K562 (cell line): ENCODE results near the gene SLC27A2. TPM values are rescaled to one million over a fixed set of nuclear protein-coding genes. Genes with fewer than 3 reads are reported as not detected.

Experiments
- KDM2B ChIP-seq: fragments of 250-450 bp; sonication (Bioruptor Pico); IDR thresholded peaks from 2 replicates; pipeline ENCODE4 v1.8.0; 2021; ENCODE audit warnings: mild to moderate bottlenecking, moderate library complexity
- MTF1 ChIP-seq: fragments of 250-450 bp; sonication (Bioruptor Pico); IDR thresholded peaks from 2 replicates; pipeline ENCODE4 v1.9.0; 2021; ENCODE audit warnings: moderate library complexity, mild to moderate bottlenecking, inconsistent platforms, borderline replicate concordance
- SMARCA4 ChIP-seq: fragments of 450-650 bp; IDR thresholded peaks from 2 replicates; pipeline ENCODE4 v1.6.1; 2016
- TCF7L2 ChIP-seq: fragments of 150-350 bp; IDR thresholded peaks from 2 replicates; pipeline ENCODE4 v1.6.1; 2016; ENCODE audit warnings: low read depth, mild to moderate bottlenecking, low read length, moderate library complexity
- polyA plus RNA-seq, 8 experiments: library from polyadenylated mRNA; depleted of rRNA in 4 of 8; stranded (reverse) in 5 of 8; unstranded in 3 of 8; fragments of >200 nt; fragmentation: Nextera tagmentation in 2 of 8; fragmentation: Illumina TruSeq in 1 of 8; extraction: Ambion mirVana in 2 of 8; extraction: Trizol in 1 of 8; gene quantifications; 2 replicates each; pipeline versions ENCODE4 v1.2.1 to v1.2.3, GENCODE V29; 2011 to 2014; ENCODE audit warnings: inconsistent platforms in 1 of 8, missing spikeins in 1 of 8
- total RNA-seq, 7 experiments: library from RNA; depleted of rRNA in 6 of 7; stranded (reverse); fragments of >200 nt in 6 of 7; fragmentation: Illumina TruSeq in 2 of 7; extraction: Trizol in 2 of 7; gene quantifications; 2 replicates each; pipeline versions ENCODE4 v1.2.1 to v1.2.3, GENCODE V29; 2011 to 2021; ENCODE audit warnings: low replicate concordance in 1 of 7
- TF ChIP-seq, protein P1 (sequence below): fragments of 450-650 bp; formaldehyde crosslinking; IDR thresholded peaks from 2 replicates; pipeline ENCODE4 v1.4.0; 2020; ENCODE audit warnings: mild to moderate bottlenecking, moderate library complexity
- TF ChIP-seq, protein P2 (sequence below): fragments of 250-450 bp; sonication (Bioruptor Pico); IDR thresholded peaks from 2 replicates; pipeline ENCODE4 v1.5.0; 2020; ENCODE audit warnings: mild to moderate bottlenecking, borderline replicate concordance
- TF ChIP-seq, protein P3 (sequence below): IDR thresholded peaks from 2 replicates; pipeline ENCODE4 v1.6.1; 2014; ENCODE audit warnings: antibody characterized with exemption
- TF ChIP-seq, protein P4 (sequence below), 2 experiments: fragments of 450-650 bp in 1 of 2; sonication (generic) in 1 of 2; formaldehyde crosslinking in 1 of 2; IDR thresholded peaks in 1 of 2; conservative IDR thresholded peaks in 1 of 2; 2 replicates each; pipeline versions ENCODE4 v1.6.1 to v1.8.1; 2016 to 2023; ENCODE audit warnings: mild to moderate bottlenecking in 2 of 2, moderate library complexity in 2 of 2, inconsistent platforms in 1 of 2, missing genetic modification reagents in 1 of 2

SLC27A2 gene
- total and polyA plus RNA-seq, 9 of the 15 experiments (the other 6 are each of a cell fraction or from before 2014, with no cell fraction given) = 4.9 to 38.0 (median 22.7) TPM

DNA sequence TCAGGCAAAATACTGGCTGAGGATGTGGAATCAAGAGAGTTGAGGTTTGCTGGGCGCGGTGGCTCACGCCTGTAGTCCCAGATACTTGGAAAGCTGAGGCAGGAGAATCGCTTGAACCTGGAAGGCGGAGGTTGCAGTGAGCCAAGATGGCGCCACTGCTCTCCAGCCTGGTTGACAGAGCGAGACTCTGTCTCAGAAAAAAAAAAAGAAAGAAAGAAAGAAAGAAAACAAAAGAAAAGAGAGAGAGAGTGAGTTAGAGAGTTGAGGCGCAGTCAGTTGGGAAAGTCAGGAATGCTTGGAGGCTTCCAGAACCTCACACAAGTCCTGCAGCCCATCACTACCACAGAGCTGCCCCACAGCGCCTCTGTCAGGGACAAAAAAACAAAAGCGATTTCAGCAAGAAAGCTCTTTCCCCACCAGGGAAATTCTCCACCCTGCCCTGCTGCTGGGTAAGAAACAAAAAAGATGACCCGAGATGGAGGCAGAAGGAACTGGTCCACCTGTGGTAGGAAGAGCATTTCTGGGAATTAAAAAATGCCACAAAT lies 69.7 kb downstream of the SLC27A2 start (continued):
- TF ChIP-seq SMARCA4 (0 out of 2 replicates have a peak, but pooled peaks have one; percentile 49), KDM2B (CRISPR knock-in tag) (no peak), MTF1 (CRISPR knock-in tag) (no peak), TCF7L2 (no peak)
- TF ChIP-seq, protein P1, sequence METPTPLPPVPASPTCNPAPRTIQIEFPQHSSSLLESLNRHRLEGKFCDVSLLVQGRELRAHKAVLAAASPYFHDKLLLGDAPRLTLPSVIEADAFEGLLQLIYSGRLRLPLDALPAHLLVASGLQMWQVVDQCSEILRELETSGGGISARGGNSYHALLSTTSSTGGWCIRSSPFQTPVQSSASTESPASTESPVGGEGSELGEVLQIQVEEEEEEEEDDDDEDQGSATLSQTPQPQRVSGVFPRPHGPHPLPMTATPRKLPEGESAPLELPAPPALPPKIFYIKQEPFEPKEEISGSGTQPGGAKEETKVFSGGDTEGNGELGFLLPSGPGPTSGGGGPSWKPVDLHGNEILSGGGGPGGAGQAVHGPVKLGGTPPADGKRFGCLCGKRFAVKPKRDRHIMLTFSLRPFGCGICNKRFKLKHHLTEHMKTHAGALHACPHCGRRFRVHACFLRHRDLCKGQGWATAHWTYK (CRISPR knock-in tag) = no peak
- TF ChIP-seq, protein P2, sequence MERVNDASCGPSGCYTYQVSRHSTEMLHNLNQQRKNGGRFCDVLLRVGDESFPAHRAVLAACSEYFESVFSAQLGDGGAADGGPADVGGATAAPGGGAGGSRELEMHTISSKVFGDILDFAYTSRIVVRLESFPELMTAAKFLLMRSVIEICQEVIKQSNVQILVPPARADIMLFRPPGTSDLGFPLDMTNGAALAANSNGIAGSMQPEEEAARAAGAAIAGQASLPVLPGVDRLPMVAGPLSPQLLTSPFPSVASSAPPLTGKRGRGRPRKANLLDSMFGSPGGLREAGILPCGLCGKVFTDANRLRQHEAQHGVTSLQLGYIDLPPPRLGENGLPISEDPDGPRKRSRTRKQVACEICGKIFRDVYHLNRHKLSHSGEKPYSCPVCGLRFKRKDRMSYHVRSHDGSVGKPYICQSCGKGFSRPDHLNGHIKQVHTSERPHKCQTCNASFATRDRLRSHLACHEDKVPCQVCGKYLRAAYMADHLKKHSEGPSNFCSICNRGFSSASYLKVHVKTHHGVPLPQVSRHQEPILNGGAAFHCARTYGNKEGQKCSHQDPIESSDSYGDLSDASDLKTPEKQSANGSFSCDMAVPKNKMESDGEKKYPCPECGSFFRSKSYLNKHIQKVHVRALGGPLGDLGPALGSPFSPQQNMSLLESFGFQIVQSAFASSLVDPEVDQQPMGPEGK (CRISPR knock-in tag) = no peak
- TF ChIP-seq, protein P3, sequence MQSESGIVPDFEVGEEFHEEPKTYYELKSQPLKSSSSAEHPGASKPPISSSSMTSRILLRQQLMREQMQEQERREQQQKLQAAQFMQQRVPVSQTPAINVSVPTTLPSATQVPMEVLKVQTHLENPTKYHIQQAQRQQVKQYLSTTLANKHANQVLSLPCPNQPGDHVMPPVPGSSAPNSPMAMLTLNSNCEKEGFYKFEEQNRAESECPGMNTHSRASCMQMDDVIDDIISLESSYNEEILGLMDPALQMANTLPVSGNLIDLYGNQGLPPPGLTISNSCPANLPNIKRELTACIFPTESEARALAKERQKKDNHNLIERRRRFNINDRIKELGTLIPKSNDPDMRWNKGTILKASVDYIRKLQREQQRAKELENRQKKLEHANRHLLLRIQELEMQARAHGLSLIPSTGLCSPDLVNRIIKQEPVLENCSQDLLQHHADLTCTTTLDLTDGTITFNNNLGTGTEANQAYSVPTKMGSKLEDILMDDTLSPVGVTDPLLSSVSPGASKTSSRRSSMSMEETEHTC = no peak
- TF ChIP-seq, protein P4, sequence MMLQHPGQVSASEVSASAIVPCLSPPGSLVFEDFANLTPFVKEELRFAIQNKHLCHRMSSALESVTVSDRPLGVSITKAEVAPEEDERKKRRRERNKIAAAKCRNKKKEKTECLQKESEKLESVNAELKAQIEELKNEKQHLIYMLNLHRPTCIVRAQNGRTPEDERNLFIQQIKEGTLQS (IDR thresholded peaks at IDR 0.05) = no peak
- TF ChIP-seq, protein P4 (CRISPR knock-in tag; conservative IDR thresholded peaks at IDR 0.05) = no peak
